Cortex of kidney (tissue), 1 donor: ENCODE data around the gene DACH1.
A peak's percentile ranks its signal among the peaks of the same experiment; 100 is the strongest.
"Not testable (repeated sequence)": the region's sequence is repeated elsewhere in the genome, so short reads cannot be mapped to it uniquely, and the experiment has no call there.

Experiments
- DNase-seq: peaks from one replicate; lab custom pipeline; 2025; lab: John Stamatoyannopoulos, UW

The DACH1 gene

DNA sequence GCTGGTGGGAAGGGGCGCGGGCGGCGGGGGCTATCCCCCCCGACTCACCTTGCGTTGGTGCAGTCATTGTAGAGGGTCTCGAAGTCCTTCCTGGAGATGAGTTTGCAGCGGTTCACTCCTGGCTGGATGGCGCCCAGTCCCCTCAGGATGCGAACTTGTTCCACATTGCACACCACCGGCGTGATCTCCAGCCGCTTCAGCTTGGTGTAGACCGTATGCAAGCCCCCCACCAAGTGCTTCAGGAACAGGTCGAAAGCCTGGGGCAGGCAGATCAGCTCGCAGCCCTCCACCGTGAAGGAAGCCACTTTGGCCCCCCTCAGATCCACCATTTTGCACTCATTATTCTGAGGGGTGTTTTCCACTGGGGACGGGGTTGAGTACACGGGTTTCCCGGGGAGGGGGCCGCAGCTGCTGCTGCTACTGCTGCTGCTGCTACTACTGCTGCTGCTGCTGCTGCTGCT, 1.1 kb downstream of the DACH1 start:
- DNase-seq: peak; percentile 6

DNA sequence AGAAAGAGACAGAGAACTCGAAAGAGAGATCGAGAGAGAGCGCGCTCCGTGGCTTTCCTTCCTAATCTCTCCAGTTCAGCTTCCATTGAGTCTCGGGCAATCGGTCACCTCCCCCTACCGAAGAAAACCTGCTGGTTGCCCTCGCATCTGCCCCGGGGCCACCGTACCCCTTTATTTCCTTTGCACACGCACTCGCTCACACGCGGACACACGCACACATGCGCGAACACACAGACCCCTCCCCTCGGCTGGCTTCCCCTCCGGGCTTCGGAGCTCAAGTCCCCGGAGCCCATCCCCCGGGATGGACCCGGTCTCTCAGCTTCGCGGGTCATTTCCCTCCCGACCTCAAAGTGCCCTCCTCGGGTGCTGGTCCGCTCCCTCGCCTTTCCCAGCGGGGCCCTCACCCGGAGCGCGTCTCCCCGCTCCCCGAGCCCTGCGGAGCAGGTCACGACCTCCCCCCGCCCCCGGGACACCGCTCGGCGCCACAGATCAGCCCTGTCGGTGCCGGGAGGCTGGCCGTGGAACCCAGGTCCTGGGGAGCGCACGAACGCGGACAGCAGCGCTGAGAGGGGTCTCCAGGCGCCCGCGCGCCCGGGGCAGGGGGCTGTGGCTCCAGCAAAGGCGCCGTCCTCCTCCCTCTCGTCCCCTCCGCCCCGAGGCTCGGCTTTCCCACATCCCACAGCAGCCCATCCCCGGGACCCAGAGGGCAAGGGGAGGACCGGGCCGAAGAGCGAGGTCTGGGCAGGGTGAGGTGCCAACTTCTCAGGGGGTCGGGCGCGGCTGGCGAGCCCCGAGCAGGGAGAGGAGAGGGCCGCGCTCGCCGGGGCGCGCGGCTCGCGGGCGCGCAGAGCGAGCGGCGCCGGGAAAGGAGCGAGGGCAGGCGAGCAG, 1.8 kb downstream of the DACH1 start:
- peak; percentile 5 for DNase-seq

DNA sequence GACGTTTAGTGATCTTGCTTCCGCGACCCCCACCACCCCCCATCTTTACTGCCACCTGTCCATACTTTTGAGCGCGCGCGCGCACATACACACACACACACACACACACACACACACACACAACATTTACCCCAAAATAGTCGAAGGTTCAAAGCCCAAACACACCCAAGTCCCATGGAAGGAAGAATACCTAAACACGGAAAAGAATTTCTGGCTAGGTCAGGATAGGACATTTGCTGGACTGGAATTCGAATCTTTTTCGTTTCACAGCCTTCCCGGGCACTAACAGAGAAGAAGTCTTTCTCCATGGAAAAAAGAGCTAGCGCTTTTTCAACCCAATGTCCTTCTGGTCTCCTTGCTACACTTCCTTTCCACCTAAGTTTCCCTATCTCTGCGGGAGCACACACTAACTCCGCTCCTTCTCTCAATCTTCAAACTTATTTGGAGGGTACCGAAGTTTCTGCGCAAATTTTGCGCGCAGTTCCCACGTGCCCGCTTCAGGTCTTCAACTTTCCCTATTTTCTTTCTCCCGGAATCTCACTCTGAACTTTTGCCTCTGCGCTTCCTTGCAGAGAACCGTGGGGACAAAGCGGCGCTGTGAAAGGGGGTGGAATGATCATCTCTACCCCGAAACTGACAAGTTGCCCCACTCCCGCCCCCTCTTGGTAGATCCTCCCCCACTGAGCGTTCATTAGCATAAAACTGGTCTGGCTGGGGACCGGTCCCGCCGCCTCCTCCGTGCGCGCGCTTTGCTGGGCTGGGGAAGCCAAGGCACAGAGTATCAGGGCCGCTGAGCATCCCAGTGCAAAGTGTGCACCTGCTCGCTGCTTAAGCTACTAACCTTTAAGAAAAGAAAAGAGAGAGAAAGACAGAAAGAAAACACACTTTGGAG, 2.7 kb downstream of the DACH1 start:
- peak; percentile 4 for DNase-seq

DNA sequence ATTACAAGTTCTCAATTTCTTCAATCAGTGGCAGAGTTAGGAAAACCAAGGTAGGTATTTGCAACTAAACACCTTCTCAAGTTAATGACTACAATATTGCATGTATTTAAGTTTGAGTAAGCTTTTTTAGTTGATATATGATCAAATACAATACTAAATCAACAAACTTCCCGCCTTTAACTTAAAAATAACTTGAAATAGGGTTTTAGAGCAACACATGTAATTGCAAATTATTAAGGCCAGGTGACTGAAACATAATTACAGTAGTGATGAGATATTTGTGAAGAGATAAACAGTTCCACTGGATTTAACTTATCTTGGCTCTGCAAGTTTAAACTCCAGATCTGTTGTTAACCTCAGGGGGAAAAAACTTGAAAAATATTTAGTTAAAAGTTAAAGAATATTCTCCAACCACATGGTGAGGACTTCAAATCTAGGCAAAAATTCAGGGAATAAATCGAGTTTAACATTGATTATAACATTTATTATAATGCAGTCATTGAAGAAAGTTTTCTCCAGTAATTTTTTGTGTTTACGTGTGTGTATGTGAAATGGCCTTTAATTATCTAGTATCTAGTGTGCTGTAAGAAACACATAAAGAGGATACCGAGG, 3.6 kb downstream of the DACH1 start:
- no peak for DNase-seq

DNA sequence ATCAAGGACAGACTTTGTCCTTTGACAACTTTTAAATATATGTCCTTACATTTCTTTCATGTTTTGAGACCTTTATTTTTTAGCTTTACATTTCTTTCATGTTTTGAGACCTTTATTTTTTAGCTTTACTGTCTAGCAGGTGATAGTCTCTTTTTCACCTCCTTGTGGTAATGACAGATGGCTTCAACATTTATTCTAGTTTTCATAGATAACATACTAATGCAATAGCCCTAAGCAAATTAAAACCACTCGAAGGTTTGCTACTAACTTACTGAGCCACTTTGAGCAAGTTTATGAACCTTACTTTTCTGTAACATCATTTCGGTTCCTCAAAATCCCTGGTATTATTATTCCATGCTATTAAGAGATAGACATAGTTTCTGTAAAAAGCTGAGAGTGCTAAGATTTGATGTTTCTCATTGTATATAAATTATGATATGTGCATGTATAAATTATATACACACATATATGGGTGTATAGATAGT, 4.5 kb downstream of the DACH1 start:
- DNase-seq: no peak

DNA sequence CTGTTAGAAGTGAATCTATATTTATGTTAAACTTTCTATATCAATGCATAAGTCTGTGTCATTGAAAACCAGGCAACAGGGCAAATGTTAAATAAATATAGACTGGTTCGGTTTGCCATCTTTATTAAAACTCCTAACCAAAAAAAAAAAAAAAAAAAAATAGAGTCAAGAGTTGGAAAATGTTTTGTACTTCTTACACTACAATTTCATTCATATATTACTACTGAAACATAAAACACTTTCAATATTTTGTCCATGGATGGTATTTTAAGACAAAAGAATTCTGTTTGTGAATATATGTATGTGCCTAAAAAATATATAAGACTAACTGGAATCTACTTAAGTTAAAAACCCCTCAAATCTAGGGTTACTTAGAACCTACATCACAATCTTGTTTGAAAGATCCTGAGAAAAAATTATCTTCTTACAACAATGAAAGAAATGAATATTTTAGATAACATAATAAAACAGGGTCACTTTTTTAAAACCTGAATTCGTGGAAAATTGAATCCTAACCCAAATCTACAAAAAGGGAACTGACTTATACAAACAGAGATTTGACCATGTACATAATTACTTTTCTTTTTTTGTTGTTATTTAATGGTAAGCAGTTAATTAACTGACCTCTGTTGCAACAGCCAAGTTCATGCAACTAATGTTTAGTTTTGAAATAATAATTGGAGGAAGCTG, 5.1 kb downstream of the DACH1 start:
- no peak for DNase-seq

DNA sequence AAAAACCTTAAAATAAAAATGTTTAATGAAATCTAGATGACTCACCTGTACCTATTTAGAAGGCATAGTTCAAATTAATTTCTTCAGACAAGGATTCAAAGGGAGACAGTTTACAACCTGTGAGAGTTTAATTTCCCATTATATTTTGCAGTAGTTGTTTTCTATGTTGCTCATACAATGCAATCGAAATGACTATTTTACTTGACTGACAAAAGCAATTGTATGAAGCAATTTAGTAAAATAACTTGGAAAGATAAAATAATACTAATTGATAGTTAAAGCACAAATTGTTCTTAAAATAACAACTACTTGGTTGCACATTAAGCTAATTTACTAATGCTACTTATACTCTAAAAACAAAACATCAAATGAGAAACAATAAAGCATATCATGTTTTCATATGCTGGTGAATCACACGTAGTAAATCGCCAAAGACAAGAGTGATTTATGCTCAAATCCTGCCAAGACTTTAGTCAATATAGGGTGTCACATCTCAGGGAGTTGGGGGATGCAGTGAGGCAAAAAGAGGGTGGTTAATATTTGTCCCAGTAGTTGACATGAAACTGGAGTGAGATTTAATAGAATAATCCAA, 6.4 kb downstream of the DACH1 start:
- no peak for DNase-seq

DNA sequence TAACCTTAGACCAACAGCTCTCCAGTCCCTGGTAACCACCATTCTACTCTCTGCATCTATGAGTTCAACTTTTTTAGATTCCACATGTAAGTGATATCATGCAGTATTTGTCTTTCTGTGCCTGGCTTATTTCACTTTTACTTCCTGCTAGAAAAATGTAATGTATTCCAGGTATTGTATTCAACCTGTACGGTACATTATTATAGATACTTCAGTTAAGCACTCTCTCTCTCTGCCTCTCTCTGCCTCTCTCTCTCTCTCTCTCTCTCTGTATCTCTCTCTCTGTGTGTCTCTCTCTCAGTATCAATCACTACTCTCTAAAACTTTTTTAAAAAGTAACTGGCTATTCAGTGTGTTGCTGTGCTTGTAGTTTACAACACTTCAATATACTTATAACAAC, 8.4 kb downstream of the DACH1 start:
- DNase-seq: no peak

DNA sequence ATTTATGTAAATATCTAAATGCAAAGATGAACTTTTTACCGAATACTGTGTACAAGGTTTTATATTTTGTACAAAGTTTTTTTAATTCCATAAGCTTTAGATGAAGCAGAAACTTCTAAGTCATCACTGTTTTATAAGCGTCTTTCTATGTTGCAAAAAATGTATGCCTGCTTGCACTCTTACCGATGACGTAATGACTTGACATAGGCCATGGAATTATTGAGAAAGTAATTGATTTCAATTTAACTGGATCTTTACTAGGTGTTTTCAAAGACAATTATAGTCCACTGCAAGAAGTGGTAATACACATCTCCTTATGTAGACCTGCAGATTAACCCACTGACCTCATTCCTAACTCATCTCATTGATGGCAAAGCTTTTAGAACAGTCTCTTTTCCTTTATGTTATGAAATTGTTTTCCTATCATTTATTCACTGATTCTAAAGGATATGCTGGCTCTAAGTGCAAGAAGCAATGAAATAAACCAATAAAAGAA, 10.4 kb downstream of the DACH1 start:
- no peak for DNase-seq

DNA sequence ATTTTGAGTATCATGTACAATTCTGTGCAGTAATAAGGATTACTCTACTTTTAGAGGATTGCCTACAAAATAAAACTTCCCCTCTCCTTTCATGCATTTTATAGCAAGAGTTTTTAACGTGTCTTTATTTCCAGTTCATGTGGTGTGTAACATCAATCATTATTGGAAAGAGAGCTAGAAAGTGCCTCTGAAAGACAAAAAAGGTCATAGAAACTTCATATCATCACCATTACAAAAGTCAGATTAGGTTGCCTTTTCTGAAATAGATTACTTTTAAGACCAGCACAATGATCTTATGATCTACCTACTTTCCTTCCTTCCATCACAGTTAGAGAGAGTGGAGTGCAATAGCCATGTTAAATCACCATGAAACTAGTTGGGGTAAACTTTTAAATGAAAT, 12.6 kb downstream of the DACH1 start:
- no peak for DNase-seq

DNA sequence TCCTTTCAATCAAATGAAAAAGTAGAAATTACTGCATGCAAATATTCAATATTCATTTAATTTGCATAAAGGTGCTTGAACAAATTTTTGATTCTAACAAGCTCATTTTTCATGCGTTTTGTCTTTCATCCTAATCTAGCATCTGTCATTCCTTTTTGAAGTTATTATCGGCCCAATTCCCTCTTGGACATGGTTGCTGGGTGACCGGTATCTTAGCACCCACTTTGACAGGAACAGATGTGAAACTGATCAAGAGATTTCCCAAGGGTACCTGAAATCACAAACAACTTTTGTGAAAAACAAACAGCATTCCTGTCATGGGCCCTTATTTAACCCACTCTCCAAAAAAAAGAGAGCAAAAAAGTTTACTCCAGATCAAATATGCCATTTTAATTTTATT, 13.3 kb downstream of the DACH1 start:
- no peak for DNase-seq

DNA sequence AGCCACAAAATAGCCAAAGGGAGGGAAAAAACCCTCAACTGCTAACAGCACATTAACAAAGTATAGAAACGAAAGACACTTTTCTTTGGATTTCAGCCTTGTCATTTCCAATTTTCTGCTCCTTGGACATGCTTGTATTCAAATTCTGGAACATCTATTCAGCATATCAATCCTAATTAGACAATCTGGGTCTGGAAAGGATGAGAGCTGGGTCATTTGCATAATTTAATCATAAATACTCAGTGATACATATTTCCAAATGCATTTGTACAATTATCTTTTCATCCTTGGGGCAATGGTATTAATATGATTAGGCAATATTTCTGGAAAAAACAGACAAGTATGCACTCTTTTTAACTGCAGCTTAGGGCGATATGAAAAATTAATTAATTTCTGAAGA, 14.3 kb downstream of the DACH1 start:
- DNase-seq: no peak

DNA sequence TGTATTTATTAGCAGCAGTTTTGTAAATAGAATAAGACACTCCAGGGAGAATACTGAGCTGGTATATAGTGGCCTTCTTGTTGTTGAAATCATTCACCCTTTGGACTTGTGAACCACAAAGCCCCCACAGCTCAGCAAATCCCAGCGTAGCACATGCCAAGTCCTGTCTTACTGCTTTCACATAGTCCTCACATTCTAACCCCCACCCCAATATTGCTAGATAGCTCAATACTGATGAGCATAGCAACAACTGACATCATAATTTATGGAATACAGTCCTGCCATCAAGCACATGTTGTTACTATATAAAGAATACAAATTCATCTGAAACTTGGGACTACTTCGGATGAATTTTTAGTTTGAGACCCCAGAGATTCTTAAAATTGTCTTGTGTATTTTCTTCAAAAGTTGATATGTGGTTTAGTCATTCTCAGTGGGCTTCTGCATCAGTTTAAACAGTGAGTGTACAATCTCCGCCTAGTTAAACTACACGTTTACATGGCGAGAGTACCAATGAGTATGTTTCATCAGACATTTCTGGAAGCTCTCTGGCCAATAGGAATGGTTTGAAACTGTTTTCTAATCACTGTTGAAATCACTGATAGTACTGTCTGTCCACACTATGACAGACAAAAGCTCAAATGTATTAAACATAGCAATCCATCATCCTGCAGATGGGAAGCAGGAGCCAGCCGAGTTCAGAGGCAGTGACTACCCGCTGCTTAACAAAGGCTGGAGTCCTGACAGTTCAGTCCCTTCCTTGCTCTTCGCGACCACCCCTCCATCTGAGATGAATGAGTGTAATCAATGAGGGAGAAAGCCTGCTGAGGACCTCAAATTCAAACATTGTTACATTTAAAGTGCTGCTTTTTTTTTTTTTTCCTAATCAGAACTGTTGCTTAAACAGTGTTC, 15.2 kb downstream of the DACH1 start:
- DNase-seq: no peak

DNA sequence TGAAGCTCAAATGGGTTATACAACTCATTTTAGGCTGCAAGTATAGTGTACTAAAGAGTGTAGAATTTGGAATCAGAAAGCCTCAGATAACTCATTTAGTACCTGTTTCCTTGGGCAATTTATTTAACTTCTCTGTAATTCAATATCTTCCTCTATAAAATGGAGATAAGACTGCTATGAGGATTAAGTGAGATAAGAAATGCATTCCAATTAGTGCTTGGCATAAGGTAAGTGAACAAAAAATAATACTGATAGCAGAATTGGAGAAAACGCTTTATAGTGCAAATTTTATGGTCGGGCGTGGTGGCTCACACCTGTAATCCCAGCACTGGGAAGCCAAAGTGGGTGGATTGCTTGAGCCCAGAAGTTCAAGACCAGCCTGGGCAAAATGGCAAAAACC, 25.0 kb downstream of the DACH1 start:
- no peak for DNase-seq

DNA sequence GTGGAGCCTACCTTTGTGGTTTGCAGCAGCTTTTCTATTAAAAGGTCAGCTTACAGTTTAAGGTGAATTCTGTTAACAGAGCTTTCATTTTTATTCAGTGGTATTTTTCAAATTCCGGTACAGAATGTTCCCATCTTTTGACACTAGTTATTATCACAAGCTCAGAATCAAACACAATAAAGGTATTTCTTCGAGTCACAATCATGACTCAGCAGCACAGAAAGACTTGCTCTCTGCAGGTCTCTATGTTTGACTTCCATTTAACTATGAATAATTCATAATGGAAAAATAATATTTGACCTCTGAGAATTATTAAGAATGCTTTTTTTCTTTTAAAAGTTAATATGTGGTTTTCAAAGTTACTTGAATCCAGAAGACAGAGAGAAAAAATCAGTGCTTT, 28.2 kb downstream of the DACH1 start:
- DNase-seq: no peak

DNA sequence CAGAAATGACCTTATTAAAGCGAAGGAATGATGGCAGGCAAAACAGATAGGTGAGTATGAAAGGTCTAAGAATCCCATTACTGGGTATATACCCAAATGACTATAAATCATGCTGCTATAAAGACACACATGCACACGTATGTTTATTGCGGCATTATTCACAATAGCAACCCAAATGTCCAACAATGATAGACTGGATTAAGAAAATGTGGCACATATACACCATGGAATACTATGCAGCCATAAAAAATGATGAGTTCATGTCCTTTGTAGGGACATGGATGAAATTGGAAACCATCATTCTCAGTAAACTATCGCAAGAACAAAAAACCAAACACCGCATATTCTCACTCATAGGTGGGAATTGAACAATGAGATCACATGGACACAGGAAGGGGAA, 29.4 kb downstream of the DACH1 start:
- DNase-seq: not testable (repeated sequence)

DNA sequence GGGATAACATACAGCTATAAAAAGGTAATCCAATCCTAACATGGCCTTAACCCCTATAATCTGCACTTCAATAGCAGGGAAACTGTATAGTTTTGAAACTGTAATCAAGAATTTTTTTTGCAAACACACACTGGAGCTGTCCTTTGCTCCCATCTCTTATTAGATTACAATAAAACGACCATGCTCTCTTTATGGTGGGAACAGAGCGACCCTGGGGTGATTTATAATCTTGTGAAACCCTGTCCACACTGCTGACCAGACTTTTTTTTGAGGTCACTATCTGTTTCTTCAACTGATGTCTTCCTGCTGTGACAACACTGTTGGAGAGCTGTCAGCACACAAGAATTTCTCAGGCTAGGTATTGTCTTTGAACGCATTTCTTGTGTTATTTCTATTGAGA, 35.3 kb downstream of the DACH1 start:
- no peak for DNase-seq

DNA sequence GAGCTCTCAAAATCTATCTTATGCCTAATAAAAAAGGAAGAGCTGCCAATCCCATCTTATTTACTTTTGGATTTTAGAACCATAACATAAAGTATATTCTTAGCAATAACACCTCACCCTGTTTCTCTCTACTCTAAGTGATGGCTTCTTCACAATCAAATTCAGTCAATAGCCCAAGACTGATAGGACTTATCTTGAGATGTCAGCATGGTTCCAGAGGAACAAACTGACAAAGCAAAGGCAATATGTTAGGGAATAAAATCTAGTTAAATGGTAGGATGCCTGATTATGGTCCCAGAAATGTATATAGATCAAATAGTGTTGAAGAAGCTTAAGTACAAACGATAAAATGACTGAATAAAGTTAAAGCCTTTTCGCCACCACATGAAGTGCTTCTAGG, 36.3 kb downstream of the DACH1 start:
- DNase-seq: no peak

DNA sequence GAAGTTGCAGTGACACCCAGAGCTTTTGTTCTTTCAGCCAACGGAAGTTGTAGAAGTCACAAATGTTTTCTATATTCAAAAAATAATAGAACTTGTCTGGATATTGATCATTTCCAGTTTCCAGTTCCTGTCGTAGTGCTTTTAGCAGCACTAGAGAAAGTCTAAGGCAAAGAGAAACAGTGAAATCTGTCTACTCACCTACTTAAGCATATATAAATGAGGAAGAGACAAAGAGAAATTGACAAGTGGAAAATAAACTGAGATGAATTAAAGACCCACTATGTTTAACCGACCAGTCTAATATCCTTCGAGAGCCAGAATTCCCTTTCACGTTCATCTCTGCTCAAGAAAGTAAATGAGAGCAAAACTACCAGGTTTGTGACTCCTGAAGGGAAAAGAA, 36.7 kb downstream of the DACH1 start:
- no peak for DNase-seq

DNA sequence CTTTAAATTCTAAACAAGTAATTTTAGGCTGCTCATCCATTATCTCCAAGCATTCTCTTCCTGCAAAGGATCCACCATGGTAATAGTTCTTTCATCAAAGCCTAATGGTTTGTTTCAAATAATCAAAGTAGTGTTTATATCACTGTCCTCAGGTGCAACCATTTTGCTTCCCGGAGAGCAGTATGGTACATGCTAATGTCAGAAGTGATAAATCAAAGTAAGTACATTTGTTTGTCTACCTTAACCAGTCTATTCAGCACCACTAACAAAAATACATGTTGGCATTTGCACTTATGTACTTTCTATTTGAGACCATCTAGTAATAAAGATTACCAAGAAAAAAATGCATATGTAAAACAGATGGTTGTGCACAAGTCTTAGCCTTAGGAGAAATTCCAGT, 37.5 kb downstream of the DACH1 start:
- DNase-seq: no peak
